Endothelial cell of umbilical vein (primary cell): ENCODE results near the gene CSNK1A1. TPM values are rescaled to one million over a fixed set of nuclear protein-coding genes. Genes with fewer than 3 reads are reported as not detected.

ENCODE experiments used
- BruUV-seq: library from RNA; stranded (reverse); fragments of 400-500 nt; replicated peaks from 2 replicates; lab custom pipeline; 2021; lab: Mats Ljungman, UMichigan
- CTCF ChIA-PET: fragments of 300-600, 350-600 bp; sonication (Branson Sonifier 250); formaldehyde crosslinking; loops from one replicate; lab custom pipeline; 2021; ENCODE audit warnings: antibody characterized with exemption, inconsistent platforms; lab: Charles Lee
- POLR2A ChIA-PET: fragments of 300-600, 350-600 bp; sonication (Branson Sonifier 250); formaldehyde crosslinking; loops from one replicate; lab custom pipeline; 2021; ENCODE audit warnings: antibody characterized with exemption, inconsistent platforms; lab: Charles Lee
- DNase-seq: peaks from one replicate; pipeline ENCODE4 v3.0.0-alpha.2; 2011; ENCODE audit warnings: low read depth, low spot score
- FAIRE-seq: peaks from 2 replicates; lab custom pipeline; 2011; peaks lifted over from hg19 to GRCh38; lab: Jason Lieb, UNC
- H2AFZ ChIP-seq: 2 replicates; pipeline ENCODE4 v1.6.0; 2012; ENCODE audit warnings: low read depth, low read length, control low read depth, inconsistent platforms
- H3K27ac ChIP-seq: 2 replicates; pipeline ENCODE4 v1.5.1; 2011; ENCODE audit warnings: low read depth, mild to moderate bottlenecking, control low read depth, low read length, moderate library complexity; ENCODE audit not compliant: insufficient read depth
- H3K27me3 ChIP-seq, 2 experiments: 2 replicates each; pipeline versions ENCODE4 v1.6.0 to v1.6.1; 2011; ENCODE audit warnings: low read length in 2 of 2, mixed read lengths in 1 of 2; ENCODE audit not compliant: control insufficient read depth in 2 of 2, insufficient read depth in 2 of 2
- H3K36me3 ChIP-seq, 2 experiments: 2 replicates in 1 of 2; 3 replicates in 1 of 2; pipeline ENCODE4 v1.5.1; 2011; ENCODE audit warnings: low read length in 2 of 2, mild to moderate bottlenecking in 1 of 2, moderate library complexity in 1 of 2; ENCODE audit not compliant: control insufficient read depth in 2 of 2, insufficient read depth in 2 of 2; ENCODE audit errors: extremely low read depth in 1 of 2
- H3K4me1 ChIP-seq: 3 replicates; pipeline ENCODE4 v1.5.1; 2011; ENCODE audit warnings: mild to moderate bottlenecking, low read length; ENCODE audit not compliant: control insufficient read depth, insufficient read depth; ENCODE audit errors: extremely low read depth
- H3K4me2 ChIP-seq: 2 replicates; pipeline ENCODE4 v1.6.1; 2011; ENCODE audit warnings: low read length, control low read depth, mixed read lengths; ENCODE audit not compliant: insufficient read depth
- H3K4me3 ChIP-seq, 3 experiments: fragments of 200-600 bp in 1 of 3; sonication (generic), shearing (Covaris generic) in 1 of 3; replicated peaks in 1 of 3; 2 replicates each; pipeline ENCODE4 v1.5.1; 2011 to 2016; ENCODE audit warnings: control low read depth in 3 of 3, low read length in 3 of 3, mild to moderate bottlenecking in 2 of 3, inconsistent platforms in 1 of 3, low read depth in 1 of 3, moderate library complexity in 1 of 3; ENCODE audit not compliant: insufficient read depth in 1 of 3
- H3K79me2 ChIP-seq: 2 replicates; pipeline ENCODE4 v1.6.0; 2012; ENCODE audit warnings: low read length, inconsistent platforms; ENCODE audit not compliant: control insufficient read depth, insufficient read depth
- H3K9ac ChIP-seq: replicated peaks from 2 replicates; pipeline ENCODE3; 2011; ENCODE audit warnings: low read length, control low read depth; ENCODE audit not compliant: insufficient read depth; ENCODE audit errors: extremely low read depth
- H3K9me1 ChIP-seq: replicated peaks from 3 replicates; pipeline ENCODE4 v1.6.0; 2011; ENCODE audit warnings: mild to moderate bottlenecking, low read length; ENCODE audit not compliant: control insufficient read depth, insufficient read depth; ENCODE audit errors: extremely low read depth
- H3K9me3 ChIP-seq: replicated peaks from 2 replicates; pipeline ENCODE4 v1.5.1; 2012; ENCODE audit warnings: low read length, inconsistent platforms; ENCODE audit not compliant: control insufficient read depth, insufficient read depth
- H4K20me1 ChIP-seq: replicated peaks from 2 replicates; pipeline ENCODE3; 2011; ENCODE audit warnings: mild to moderate bottlenecking, low read length; ENCODE audit not compliant: control insufficient read depth, insufficient read depth; ENCODE audit errors: extremely low read depth
- EZH2 ChIP-seq: IDR thresholded peaks from 2 replicates; pipeline ENCODE4 v1.6.1; 2012; ENCODE audit warnings: borderline replicate concordance, low read depth, mild to moderate bottlenecking, moderate library complexity, low read length, inconsistent platforms; ENCODE audit not compliant: severe bottlenecking
- FOS ChIP-seq: IDR thresholded peaks from 2 replicates; pipeline ENCODE4 v1.6.1; 2011; ENCODE audit warnings: mild to moderate bottlenecking, low read length, moderate library complexity, borderline replicate concordance; ENCODE audit not compliant: insufficient read depth
- GATA2 ChIP-seq: IDR thresholded peaks from 2 replicates; pipeline ENCODE4 v1.7.0; 2011; ENCODE audit warnings: low read depth, mild to moderate bottlenecking, moderate library complexity, mixed read lengths, low read length; ENCODE audit not compliant: insufficient read length, insufficient read depth
- JUN ChIP-seq: IDR thresholded peaks from 2 replicates; pipeline ENCODE4 v1.6.1; 2011; ENCODE audit warnings: borderline replicate concordance, low read depth; ENCODE audit not compliant: insufficient read length, insufficient read depth
- MYC ChIP-seq: IDR thresholded peaks from one replicate; pipeline ENCODE4 v1.6.1; 2011; ENCODE audit warnings: mild to moderate bottlenecking, low read depth, low read length
- POLR2A ChIP-seq: IDR thresholded peaks from 2 replicates; pipeline ENCODE4 v1.6.1; 2012; ENCODE audit warnings: low read depth, mild to moderate bottlenecking, control low read depth, low read length
- POLR2AphosphoS5 ChIP-seq: IDR thresholded peaks from 2 replicates; pipeline ENCODE4 v1.6.1; 2012; ENCODE audit warnings: low read depth, mild to moderate bottlenecking, control low read depth, low read length, moderate library complexity; ENCODE audit not compliant: insufficient read depth
- dilution Hi-C: fragments of 300-500 bp; cut with MboI; formaldehyde crosslinking; loops from one replicate; pipeline ENCODE4 v1.15.0; 2019; ENCODE audit warnings: low sequenced_read_pairs; ENCODE audit not compliant: extremely low pct_ligation_motif_present
- intact Hi-C: fragments of 100-400 bp; cut with micrococcal nuclease; formaldehyde crosslinking; loops from one replicate; pipeline ENCODE4 v1.10.0; 2022
- polyA plus RNA-seq, 4 experiments: library from polyadenylated mRNA; depleted of rRNA in 3 of 4; stranded (reverse) in 3 of 4; unstranded in 1 of 4; fragments of >200 nt; gene quantifications; 2 replicates each; pipeline versions ENCODE4 v1.2.1 to v1.2.3, GENCODE V29; 2011 to 2012; ENCODE audit warnings: missing spikeins in 1 of 4
- total RNA-seq: library from RNA; stranded (reverse); gene quantifications from 2 replicates; pipeline ENCODE4 v1.2.3, GENCODE V29; 2021
- TF ChIP-seq, protein P1 (sequence below), 2 donors: IDR thresholded peaks; 1 replicate in 1 of 2; 2 replicates in 1 of 2; pipeline ENCODE4 v1.5.1; 2011; ENCODE audit warnings: low read length in 2 of 2, mild to moderate bottlenecking in 2 of 2, moderate library complexity in 2 of 2, control low read depth in 1 of 2, inconsistent platforms in 1 of 2, low read depth in 1 of 2; ENCODE audit not compliant: insufficient read depth in 1 of 2; ENCODE audit errors: extremely low read depth in 1 of 2
- TF ChIP-seq, protein P2 (sequence below): IDR thresholded peaks from 2 replicates; pipeline ENCODE4 v1.6.1; 2011; ENCODE audit not compliant: insufficient read depth, insufficient read length

The CSNK1A1 gene
- total and polyA plus RNA-seq, 2 donors (not counting 3 experiments of a cell fraction or from before 2014, with no cell fraction given): 74.1 to 253 TPM

DNA sequence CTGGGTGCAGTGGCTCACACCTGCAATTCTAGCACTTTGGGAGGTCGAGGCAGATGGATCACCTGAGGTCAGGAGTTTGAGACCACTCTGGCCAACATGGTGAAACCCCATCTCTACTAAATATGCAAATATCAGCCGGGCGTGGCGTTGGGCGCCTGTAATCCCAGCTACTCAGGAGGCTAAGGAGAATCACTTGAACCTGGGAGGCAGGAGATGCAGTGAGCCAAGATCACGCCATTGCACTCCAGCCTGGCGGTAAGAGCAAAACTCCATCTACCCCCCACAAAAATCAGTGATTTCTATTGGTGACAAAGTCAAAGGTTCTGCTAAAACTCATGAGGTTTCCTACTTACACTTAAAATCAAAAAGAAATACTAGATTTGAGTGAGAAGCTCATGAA is 18.8 kb downstream of the CSNK1A1 start:
- Histone ChIP-seq H4K20me1 (peaks cover 33% of the 10 kb centered on the region), H3K36me3 (peaks cover 4 to 6% of the 10 kb centered on the region in 2 experiments), H2AFZ (no peak overlapping the region), H3K9me3 (no peaks in the 10 kb centered on the region), H3K4me3 (no peak overlapping the region), H3K4me1 (peaks cover 22% of the 10 kb centered on the region), H3K27ac (no peak overlapping the region), H3K79me2 (peaks cover 100% of the 10 kb centered on the region), H3K4me2 (no peak overlapping the region), H3K9me1 (no peaks in the 10 kb centered on the region), H3K27me3 (no peaks in the 10 kb centered on the region), H3K9ac (no peak overlapping the region)
- TF ChIP-seq JUN (no peak), POLR2A (no peak), POLR2AphosphoS5 (no peak), MYC (no peak)
- TF ChIP-seq, protein P1, sequence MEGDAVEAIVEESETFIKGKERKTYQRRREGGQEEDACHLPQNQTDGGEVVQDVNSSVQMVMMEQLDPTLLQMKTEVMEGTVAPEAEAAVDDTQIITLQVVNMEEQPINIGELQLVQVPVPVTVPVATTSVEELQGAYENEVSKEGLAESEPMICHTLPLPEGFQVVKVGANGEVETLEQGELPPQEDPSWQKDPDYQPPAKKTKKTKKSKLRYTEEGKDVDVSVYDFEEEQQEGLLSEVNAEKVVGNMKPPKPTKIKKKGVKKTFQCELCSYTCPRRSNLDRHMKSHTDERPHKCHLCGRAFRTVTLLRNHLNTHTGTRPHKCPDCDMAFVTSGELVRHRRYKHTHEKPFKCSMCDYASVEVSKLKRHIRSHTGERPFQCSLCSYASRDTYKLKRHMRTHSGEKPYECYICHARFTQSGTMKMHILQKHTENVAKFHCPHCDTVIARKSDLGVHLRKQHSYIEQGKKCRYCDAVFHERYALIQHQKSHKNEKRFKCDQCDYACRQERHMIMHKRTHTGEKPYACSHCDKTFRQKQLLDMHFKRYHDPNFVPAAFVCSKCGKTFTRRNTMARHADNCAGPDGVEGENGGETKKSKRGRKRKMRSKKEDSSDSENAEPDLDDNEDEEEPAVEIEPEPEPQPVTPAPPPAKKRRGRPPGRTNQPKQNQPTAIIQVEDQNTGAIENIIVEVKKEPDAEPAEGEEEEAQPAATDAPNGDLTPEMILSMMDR (IDR thresholded peaks at IDR 0.05; ENCODE audit: extremely low read depth in 1 of 2, insufficient read depth in 1 of 2, low read depth in 1 of 2, low read length in 2 of 2): no peak
- no TSS peak for BruUV-seq
- FAIRE-seq: no peak
- no peak for DNase-seq
- intact Hi-C loops: no loop called here
- dilution Hi-C loops: no loop called here
- ChIA-PET POLR2A (no interaction called here), CTCF (interaction anchor here (0.8 to 1.7 kb wide), 4 partner anchors 14 to 86 kb away, joined by 3 to 6 read pairs (median 3); no protein-coding TSS in a partner anchor)

DNA sequence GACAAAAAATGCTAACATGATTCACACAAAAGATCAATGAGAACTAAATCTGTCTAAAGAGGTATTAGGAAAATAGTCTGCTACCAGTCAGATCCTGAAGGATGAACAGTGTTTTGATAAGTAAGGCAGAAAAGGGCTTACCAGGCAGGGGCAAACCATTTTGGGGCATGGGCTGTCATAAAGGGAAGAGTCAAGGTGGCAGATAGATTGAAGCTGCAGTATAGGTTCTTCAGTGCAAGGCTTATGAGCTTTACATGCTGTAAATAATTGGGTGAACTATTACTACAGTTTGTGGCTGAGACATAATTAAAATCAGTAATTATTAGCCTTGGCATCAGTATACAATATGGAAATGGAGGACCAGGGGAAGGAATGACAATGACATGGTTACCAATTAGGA is 21.8 kb downstream of the CSNK1A1 start:
- Histone ChIP-seq H2AFZ (no peak overlapping the region), H3K9me1 (no peaks in the 10 kb centered on the region), H3K4me2 (no peak overlapping the region), H3K36me3 (peaks cover 0 to 2% of the 10 kb centered on the region in 2 experiments), H3K9me3 (no peaks in the 10 kb centered on the region), H3K9ac (no peak overlapping the region), H3K27ac (no peak overlapping the region), H4K20me1 (peaks cover 40% of the 10 kb centered on the region), H3K4me3 (no peak overlapping the region), H3K79me2 (peaks cover 100% of the 10 kb centered on the region), H3K4me1 (peaks cover 34% of the 10 kb centered on the region), H3K27me3 (no peaks in the 10 kb centered on the region)
- ChIA-PET POLR2A (no interaction called here), CTCF (interaction anchor here (1.5 to 4.5 kb wide), 2 partner anchors 11 to 22 kb away, joined by 4 to 21 read pairs; no protein-coding TSS in a partner anchor)
- TF ChIP-seq POLR2AphosphoS5 (no peak), EZH2 (no peak), FOS (no peak), POLR2A (no peak), MYC (no peak), JUN (no peak), GATA2 (no peak)
- TF ChIP-seq, protein P2, sequence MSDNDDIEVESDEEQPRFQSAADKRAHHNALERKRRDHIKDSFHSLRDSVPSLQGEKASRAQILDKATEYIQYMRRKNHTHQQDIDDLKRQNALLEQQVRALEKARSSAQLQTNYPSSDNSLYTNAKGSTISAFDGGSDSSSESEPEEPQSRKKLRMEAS: no peak
- TF ChIP-seq, protein P1 (IDR thresholded peaks at IDR 0.05; ENCODE audit: extremely low read depth in 1 of 2, insufficient read depth in 1 of 2, low read depth in 1 of 2, low read length in 2 of 2): no peak
- intact Hi-C loops (loop anchor here (5.0 kb wide), 1 partner anchor 88 kb away; no protein-coding TSS in a partner anchor), dilution Hi-C loops (no loop called here)
- no peak for DNase-seq
- no TSS peak for BruUV-seq
- no peak for FAIRE-seq
